Spleen (tissue), 11 donors: Measurements from ENCODE around the gene PPP2R2B. TPM values are rescaled to one million over a fixed set of nuclear protein-coding genes. Genes with fewer than 3 reads are reported as not detected.

Experiments
- DNase-seq: peaks from one replicate; pipeline ENCODE4 v3.0.0-alpha.2; 2020
- H3K27ac ChIP-seq, 8 donors: fragments of 200-600 bp; sonication (generic) in 7 of 8; 1 replicate in 4 of 8; 2 replicates in 4 of 8; pipeline versions ENCODE4 v1.5.0 to v1.8.0; 2016 to 2021; ENCODE audit warnings: inconsistent platforms in 4 of 8, mild to moderate bottlenecking in 4 of 8, moderate library complexity in 1 of 8
- H3K27me3 ChIP-seq, 7 donors: fragments of 200-600 bp; sonication (generic) in 6 of 7; replicated peaks in 1 of 7; 1 replicate in 4 of 7; 2 replicates in 3 of 7; pipeline versions ENCODE4 v1.5.0 to v1.8.0; 2016 to 2021; ENCODE audit warnings: inconsistent platforms in 3 of 7, mild to moderate bottlenecking in 1 of 7
- H3K36me3 ChIP-seq, 6 donors: fragments of 200-600 bp; sonication (generic) in 5 of 6; 1 replicate in 4 of 6; 2 replicates in 2 of 6; pipeline versions ENCODE4 v1.5.0 to v1.8.0; 2016 to 2021; ENCODE audit warnings: inconsistent platforms in 2 of 6
- H3K4me1 ChIP-seq, 6 donors: fragments of 200-600 bp; sonication (generic) in 5 of 6; 1 replicate in 3 of 6; 2 replicates in 3 of 6; pipeline versions ENCODE4 v1.5.0 to v1.8.0; 2016 to 2021; ENCODE audit warnings: inconsistent platforms in 3 of 6
- H3K4me3 ChIP-seq, 8 donors: fragments of 200-600 bp; sonication (generic) in 7 of 8; 1 replicate in 4 of 8; 2 replicates in 4 of 8; pipeline versions ENCODE4 v1.5.0 to v1.8.0; 2016 to 2021; ENCODE audit warnings: inconsistent platforms in 4 of 8, mild to moderate bottlenecking in 4 of 8, moderate library complexity in 2 of 8
- H3K9me3 ChIP-seq, 8 donors: fragments of 200-600 bp; sonication (generic) in 7 of 8; 1 replicate in 4 of 8; 2 replicates in 4 of 8; pipeline versions ENCODE4 v1.5.0 to v1.8.0; 2016 to 2021; ENCODE audit warnings: inconsistent platforms in 4 of 8
- POLR2A ChIP-seq, 3 donors: fragments of 450-650 bp; IDR thresholded peaks; one replicate each; pipeline ENCODE4 v1.5.1; 2017; ENCODE audit warnings: antibody characterized with exemption in 3 of 3, mild to moderate bottlenecking in 1 of 3
- POLR2AphosphoS5 ChIP-seq, 3 donors: sonication (generic); formaldehyde crosslinking; IDR thresholded peaks; one replicate each; pipeline ENCODE4 v1.5.1; 2017; ENCODE audit warnings: antibody characterized with exemption in 3 of 3
- WGBS, 5 donors: extraction: QIAGEN DNeasy Blood & Tissue Kit in 3 of 5; methylation state at CpG; one replicate each; pipeline versions ENCODE4 v1.1.5 to v1.1.7; 2013 to 2018; 5-methylcytosine and 5-hydroxymethylcytosine counted together
- intact Hi-C: fragments of 100-400 bp; cut with DNase I; formaldehyde crosslinking; loops from one replicate; pipeline ENCODE4 v1.15.0; 2023; ENCODE audit warnings: low total_unique reads
- polyA plus RNA-seq, 3 donors: library from polyadenylated mRNA; stranded (reverse); fragments of 200-250 nt; gene quantifications; one replicate each; pipeline ENCODE4 v1.2.1, GENCODE V29; 2013
- total RNA-seq, 7 donors: library from RNA; depleted of rRNA in 3 of 7; stranded (reverse); fragments of >200 nt in 3 of 7; fragmentation: NEBNext Ultra II Directional in 4 of 7; extraction: Animal tissue kit (Norgen Biotek cat#: 25700) in 4 of 7; gene quantifications; one replicate each; pipeline versions ENCODE4 v1.1.0 to v1.2.1, GENCODE V29; 2016 to 2021
- TF ChIP-seq, protein P1 (sequence below), 11 experiments: fragments of 200-600 bp in 7 of 11; fragments of 450-650 bp in 4 of 11; sonication (generic) in 4 of 11; IDR thresholded peaks in 8 of 11; conservative IDR thresholded peaks in 3 of 11; 1 replicate in 7 of 11; 2 replicates in 4 of 11; pipeline versions ENCODE4 v1.4.0 to v1.8.0; 2016 to 2021; ENCODE audit warnings: antibody characterized with exemption in 11 of 11, inconsistent platforms in 4 of 11, mild to moderate bottlenecking in 1 of 11
- donor health status: healthy with polysubstance abuse.
- donor health status: DM: no; HTN: no; CAD: no; lungs with moderate emphysema.
- donor health status: DM: no; HTN: no; CAD: no.
- donor health status: Bipolar disorder and iron deficiency.
- donor health status: healthy.
- donor health status: DM: no; HTN: no; CAD: no.
- donor health status: DM: yes; HTN: yes; CAD: no.

The PPP2R2B gene
- total and polyA plus RNA-seq, 10 donors: 0.17 to 9.3 (median 4.1) TPM

DNA sequence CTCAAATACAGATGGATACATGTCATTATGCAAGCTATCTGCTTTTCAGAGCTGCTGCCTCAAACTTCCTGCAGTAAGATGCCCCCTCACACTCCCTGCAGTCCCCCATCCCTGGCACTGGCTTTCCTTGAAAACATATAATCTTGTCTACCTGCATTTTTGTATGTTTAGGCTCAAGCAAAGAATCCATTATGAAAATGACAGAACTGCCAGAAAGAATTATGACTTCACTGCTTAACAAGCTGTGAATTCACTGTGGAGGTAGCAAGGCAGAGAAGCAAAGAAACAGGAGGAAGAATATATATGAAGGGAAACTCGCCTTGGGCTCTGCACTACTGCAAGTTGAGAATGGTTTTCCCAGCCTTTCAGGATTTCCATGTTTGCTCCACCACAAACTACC lies 39.4 kb upstream of the PPP2R2B start:
- Histone ChIP-seq H3K4me3 (no peak overlapping the region), H3K27ac (no peak overlapping the region), H3K36me3 (no peaks in the 10 kb centered on the region), H3K4me1 (no peaks in the 10 kb centered on the region), H3K9me3 (no peaks in the 10 kb centered on the region), H3K27me3 (no peaks in the 10 kb centered on the region)
- intact Hi-C loops: no loop called here
- TF ChIP-seq POLR2A (IDR thresholded peaks at IDR 0.05): no peak
- no peak for DNase-seq
- 58 to 72% (median 67%) methylated on average over 1 of the region's 1 CpG for WGBS, 5 donors

DNA sequence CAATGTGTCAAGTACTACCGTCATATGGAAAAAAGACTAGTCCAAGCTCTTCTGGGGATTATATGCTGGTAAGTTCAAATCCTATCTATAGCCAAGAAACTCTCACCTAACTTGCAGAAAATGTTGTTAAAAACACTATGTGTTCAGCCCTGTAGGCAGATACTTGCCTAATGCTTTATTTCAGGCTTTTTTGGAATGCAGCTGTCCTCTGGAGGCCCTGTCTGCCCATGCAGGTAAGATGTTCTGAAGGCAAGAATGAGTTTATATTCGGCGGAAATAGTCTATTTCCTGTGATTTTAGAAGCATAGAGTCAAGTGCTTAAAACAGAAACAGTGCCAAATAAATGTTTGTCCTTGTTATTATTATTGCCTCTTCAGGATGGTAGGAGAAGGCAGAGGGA lies 34.3 kb upstream of the PPP2R2B start:
- no peak overlapping the region for H3K4me3 ChIP-seq
- TF ChIP-seq POLR2A (IDR thresholded peaks at IDR 0.05) (no peak), POLR2AphosphoS5 (IDR thresholded peaks at IDR 0.05) (no peak)
- TF ChIP-seq, protein P1, sequence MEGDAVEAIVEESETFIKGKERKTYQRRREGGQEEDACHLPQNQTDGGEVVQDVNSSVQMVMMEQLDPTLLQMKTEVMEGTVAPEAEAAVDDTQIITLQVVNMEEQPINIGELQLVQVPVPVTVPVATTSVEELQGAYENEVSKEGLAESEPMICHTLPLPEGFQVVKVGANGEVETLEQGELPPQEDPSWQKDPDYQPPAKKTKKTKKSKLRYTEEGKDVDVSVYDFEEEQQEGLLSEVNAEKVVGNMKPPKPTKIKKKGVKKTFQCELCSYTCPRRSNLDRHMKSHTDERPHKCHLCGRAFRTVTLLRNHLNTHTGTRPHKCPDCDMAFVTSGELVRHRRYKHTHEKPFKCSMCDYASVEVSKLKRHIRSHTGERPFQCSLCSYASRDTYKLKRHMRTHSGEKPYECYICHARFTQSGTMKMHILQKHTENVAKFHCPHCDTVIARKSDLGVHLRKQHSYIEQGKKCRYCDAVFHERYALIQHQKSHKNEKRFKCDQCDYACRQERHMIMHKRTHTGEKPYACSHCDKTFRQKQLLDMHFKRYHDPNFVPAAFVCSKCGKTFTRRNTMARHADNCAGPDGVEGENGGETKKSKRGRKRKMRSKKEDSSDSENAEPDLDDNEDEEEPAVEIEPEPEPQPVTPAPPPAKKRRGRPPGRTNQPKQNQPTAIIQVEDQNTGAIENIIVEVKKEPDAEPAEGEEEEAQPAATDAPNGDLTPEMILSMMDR (IDR thresholded peaks at IDR 0.05 in 8 of 11, conservative IDR thresholded peaks at IDR 0.05 in 3 of 11): no peak
- no peaks in the 10 kb centered on the region for H3K4me1 ChIP-seq
- no peaks in the 10 kb centered on the region for H3K27me3 ChIP-seq
- WGBS, 5 donors: 82 to 91% (median 85%) methylated on average over 3 of the region's 3 CpGs
- DNase-seq: no peak
- intact Hi-C loops: no loop called here
- no peaks in the 10 kb centered on the region for H3K9me3 ChIP-seq
- no peaks in the 10 kb centered on the region for H3K36me3 ChIP-seq
- H3K27ac ChIP-seq: no peak overlapping the region

DNA sequence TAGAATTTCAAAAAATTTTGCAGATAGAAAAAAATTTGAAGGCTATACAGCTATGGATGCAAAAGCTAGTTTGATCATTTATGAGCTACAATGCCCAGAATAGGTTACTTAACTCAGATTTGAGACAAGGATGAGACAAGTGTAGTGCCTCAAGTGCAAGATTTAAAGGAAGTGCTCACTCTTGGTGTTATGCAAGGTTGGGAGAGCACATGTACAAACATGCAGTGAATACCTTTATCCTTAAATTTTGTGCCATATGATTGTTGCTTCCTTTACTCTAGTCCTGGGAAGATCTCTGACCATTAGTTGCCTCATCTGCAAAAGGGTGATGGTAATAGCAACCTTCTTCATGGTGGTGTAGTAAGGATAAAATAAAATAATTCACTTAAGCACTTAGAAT lies 31.7 kb upstream of the PPP2R2B start:
- H3K4me3 ChIP-seq: no peak overlapping the region
- TF ChIP-seq POLR2AphosphoS5 (IDR thresholded peaks at IDR 0.05) (no peak), POLR2A (IDR thresholded peaks at IDR 0.05) (no peak)
- TF ChIP-seq, protein P1 (IDR thresholded peaks at IDR 0.05 in 8 of 11, conservative IDR thresholded peaks at IDR 0.05 in 3 of 11): no peak
- no peak for DNase-seq
- no peaks in the 10 kb centered on the region for H3K4me1 ChIP-seq
- no peaks in the 10 kb centered on the region for H3K36me3 ChIP-seq
- no peaks in the 10 kb centered on the region for H3K9me3 ChIP-seq
- intact Hi-C loops: no loop called here
- no peaks in the 10 kb centered on the region for H3K27me3 ChIP-seq
- no peak overlapping the region for H3K27ac ChIP-seq

DNA sequence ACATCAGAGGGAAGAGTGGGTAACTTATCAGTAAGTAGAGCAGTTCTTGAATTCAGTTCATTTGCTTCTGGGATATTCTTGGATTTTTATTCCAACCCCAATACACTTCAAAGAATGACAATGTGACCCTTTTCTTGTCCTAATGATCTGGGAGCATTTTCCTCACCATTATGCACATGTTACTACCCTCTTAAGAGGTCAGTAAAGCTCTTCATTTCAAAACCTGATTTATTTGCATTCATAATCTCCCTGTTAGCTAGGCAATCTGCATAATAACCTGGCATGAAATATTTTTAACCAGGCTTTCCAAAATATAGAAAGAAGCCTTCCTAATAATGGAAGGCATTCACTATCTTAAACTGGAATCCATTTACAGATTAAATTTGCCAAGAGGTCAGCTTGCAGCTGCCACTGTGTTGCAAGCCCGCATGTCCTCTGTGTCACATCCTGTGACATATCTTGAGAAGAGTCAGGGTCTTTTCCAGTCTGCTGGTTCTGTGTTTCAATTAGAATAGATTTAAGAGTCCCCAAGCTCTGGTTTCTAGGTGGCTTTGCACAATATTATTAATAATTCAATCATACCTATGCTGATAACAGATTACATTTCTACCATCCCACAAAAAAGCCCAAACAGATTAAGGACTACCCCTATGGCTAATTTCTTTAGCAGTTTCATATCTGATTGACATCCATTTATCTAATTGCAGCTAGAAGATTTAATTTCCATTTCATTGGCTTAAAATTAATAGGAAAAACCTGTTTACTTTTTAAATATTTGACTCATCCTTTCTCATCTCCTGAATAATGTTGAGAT lies 30.9 kb upstream of the PPP2R2B start:
- 50 to 74% (median 67%) methylated on average over 1 of the region's 1 CpG for WGBS, 5 donors
- intact Hi-C loops: no loop called here
- no peak for DNase-seq
- no peak overlapping the region for H3K27ac ChIP-seq
- H3K9me3 ChIP-seq: no peaks in the 10 kb centered on the region
- no peak overlapping the region for H3K4me3 ChIP-seq
- H3K36me3 ChIP-seq: no peaks in the 10 kb centered on the region
- TF ChIP-seq, protein P1 (IDR thresholded peaks at IDR 0.05 in 8 of 11, conservative IDR thresholded peaks at IDR 0.05 in 3 of 11): no peak
- no peak for TF ChIP-seq POLR2A (IDR thresholded peaks at IDR 0.05)
- no peak for TF ChIP-seq POLR2AphosphoS5 (IDR thresholded peaks at IDR 0.05)
- H3K27me3 ChIP-seq: no peaks in the 10 kb centered on the region
- H3K4me1 ChIP-seq: no peaks in the 10 kb centered on the region
